Upper lobe of left lung (tissue), 6 donors: ENCODE measurements around the gene CEP250. TPM values are rescaled to one million over a fixed set of nuclear protein-coding genes. Genes with fewer than 3 reads are reported as not detected.

Source experiments
- ATAC-seq, 2 donors: fragments of 200-7000 bp; cut with Tn5 transposase; one replicate each; pipeline ENCODE4 v1.9.1; 2022; ENCODE audit warnings: mild to moderate bottlenecking in 2 of 2, moderate library complexity in 2 of 2; ENCODE audit not compliant: low FRiP score in 2 of 2
- DNase-seq, 2 donors: peaks; one replicate each; pipeline ENCODE4 v3.0.0-alpha.2; 2019 to 2020
- H3K27ac ChIP-seq, 4 donors: fragments of 200-600 bp; sonication (generic); one replicate each; pipeline ENCODE4 v1.5.1; 2016 to 2019
- H3K27me3 ChIP-seq, 4 donors: fragments of 200-600 bp; sonication (generic); one replicate each; pipeline ENCODE4 v1.5.1; 2017 to 2019
- H3K36me3 ChIP-seq, 4 donors: fragments of 200-600 bp; sonication (generic); one replicate each; pipeline ENCODE4 v1.5.1; 2016 to 2019
- H3K4me1 ChIP-seq, 4 donors: fragments of 200-600 bp; sonication (generic); one replicate each; pipeline ENCODE4 v1.5.1; 2018 to 2019
- H3K4me3 ChIP-seq, 4 donors: fragments of 200-600 bp; sonication (generic); one replicate each; pipeline ENCODE4 v1.5.1; 2017 to 2019; ENCODE audit warnings: mild to moderate bottlenecking in 2 of 4, moderate library complexity in 1 of 4
- H3K9me3 ChIP-seq, 4 donors: fragments of 200-600 bp; sonication (generic); one replicate each; pipeline ENCODE4 v1.5.1; 2018 to 2019
- CTCF ChIP-seq, 6 experiments: fragments of 450-650 bp in 4 of 6; fragments of 200-600 bp in 2 of 6; sonication (generic) in 2 of 6; IDR thresholded peaks; one replicate each; pipeline ENCODE4 v1.5.1; 2016 to 2019; ENCODE audit warnings: antibody characterized with exemption in 6 of 6
- EP300 ChIP-seq, 4 donors: sonication (generic); formaldehyde crosslinking; IDR thresholded peaks; one replicate each; pipeline ENCODE4 v1.5.1; 2017; ENCODE audit warnings: antibody characterized with exemption in 4 of 4, control low read depth in 2 of 4
- POLR2A ChIP-seq, 4 donors: fragments of 450-650 bp; IDR thresholded peaks; one replicate each; pipeline ENCODE4 v1.5.1; 2016 to 2017; ENCODE audit warnings: antibody characterized with exemption in 4 of 4, mild to moderate bottlenecking in 2 of 4
- POLR2AphosphoS5 ChIP-seq, 2 donors: sonication (generic); formaldehyde crosslinking; IDR thresholded peaks; one replicate each; pipeline ENCODE4 v1.5.1; 2017; ENCODE audit warnings: antibody characterized with exemption in 2 of 2
- WGBS, 2 donors: methylation state at CpG; one replicate each; pipeline ENCODE4 v1.1.5; 2017 to 2018; 5-methylcytosine and 5-hydroxymethylcytosine counted together
- total RNA-seq, 6 donors: library from RNA; depleted of rRNA in 4 of 6; stranded (reverse); fragments of >200 nt in 4 of 6; gene quantifications; one replicate each; pipeline versions ENCODE4 v1.1.0 to v1.2.1, GENCODE V29; 2016 to 2021
- donor health status: DM: no; HTN: no; CAD: no; lungs with moderate emphysema.
- donor health status: DM: no; HTN: yes; CAD: no; lungs with severe emphysema.

Gene CEP250
- total RNA-seq, 6 donors from 2014 or later: 15.4 to 66.6 (median 29.6) TPM

GRCh38 chr20:35468671-35469334 is 13.4 kb downstream of the CEP250 start:
- no peaks in the 10 kb centered on the region for H3K9me3 ChIP-seq
- peaks cover 0 to 2% (median 0%) of the 10 kb centered on the region in 4 donors for H3K4me1 ChIP-seq
- WGBS, 2 donors: 59 to 70% methylated on average over 6 of the region's 6 CpGs
- peaks cover 0 to 77% (median 30%) of the 10 kb centered on the region in 4 donors for H3K36me3 ChIP-seq
- DNase-seq: no peak
- no peaks in the 10 kb centered on the region for H3K27me3 ChIP-seq
- no peak for TF ChIP-seq EP300 (IDR thresholded peaks at IDR 0.05)
- no peak for TF ChIP-seq POLR2A (IDR thresholded peaks at IDR 0.05)
- no peak for TF ChIP-seq CTCF (IDR thresholded peaks at IDR 0.05)
- no peak for TF ChIP-seq POLR2AphosphoS5 (IDR thresholded peaks at IDR 0.05)
- no peak overlapping the region for H3K27ac ChIP-seq
- H3K4me3 ChIP-seq: no peak overlapping the region
- ATAC-seq: no peak

- H3K36me3 ChIP-seq: peaks cover 1 to 94% (median 49%) of the 10 kb centered on the region in 4 donors
- no peaks in the 10 kb centered on the region for H3K27me3 ChIP-seq
Observed at GRCh38 chr20:35472209-35472608, 16.8 kb downstream of the CEP250 start.

GRCh38 chr20:35473684-35474083 is 18.3 kb downstream of the CEP250 start:
- DNase-seq (no peak), ATAC-seq (no peak)
- H3K9me3 ChIP-seq: no peaks in the 10 kb centered on the region
- no peak overlapping the region for H3K27ac ChIP-seq
- no peak for TF ChIP-seq POLR2A (IDR thresholded peaks at IDR 0.05)
- TF ChIP-seq EP300 (IDR thresholded peaks at IDR 0.05): no peak
- TF ChIP-seq CTCF (IDR thresholded peaks at IDR 0.05): no peak
- no peak for TF ChIP-seq POLR2AphosphoS5 (IDR thresholded peaks at IDR 0.05)
- WGBS, 2 donors: 90 to 94% methylated on average over 8 of the region's 8 CpGs
- peaks cover 6 to 94% (median 52%) of the 10 kb centered on the region in 4 donors for H3K36me3 ChIP-seq
- H3K4me1 ChIP-seq: no peaks in the 10 kb centered on the region
- H3K27me3 ChIP-seq: no peaks in the 10 kb centered on the region
- no peak overlapping the region for H3K4me3 ChIP-seq

More at GRCh38 chr20:35472209-35472608, 16.8 kb downstream of the CEP250 start:
- peaks cover 0 to 2% (median 0%) of the 10 kb centered on the region in 4 donors for H3K4me1 ChIP-seq
- no peaks in the 10 kb centered on the region for H3K9me3 ChIP-seq
- DNase-seq (no peak), ATAC-seq (no peak)
- H3K4me3 ChIP-seq: no peak overlapping the region
- TF ChIP-seq CTCF (IDR thresholded peaks at IDR 0.05) (no peak), EP300 (IDR thresholded peaks at IDR 0.05) (no peak), POLR2A (IDR thresholded peaks at IDR 0.05) (no peak), POLR2AphosphoS5 (IDR thresholded peaks at IDR 0.05) (no peak)
- no peak overlapping the region for H3K27ac ChIP-seq
- 80 to 93% methylated on average over 3 of the region's 3 CpGs for WGBS, 2 donors

GRCh38 chr20:35474303-35474871 is 19.0 kb downstream of the CEP250 start:
- H3K36me3 ChIP-seq: peaks cover 13 to 98% (median 59%) of the 10 kb centered on the region in 4 donors
- DNase-seq (no peak), ATAC-seq (no peak)
- H3K27me3 ChIP-seq: no peaks in the 10 kb centered on the region
- H3K27ac ChIP-seq: no peak overlapping the region
- 93 to 96% methylated on average over 2 of the region's 2 CpGs for WGBS, 2 donors
- H3K9me3 ChIP-seq: no peaks in the 10 kb centered on the region
- H3K4me3 ChIP-seq: no peak overlapping the region
- TF ChIP-seq POLR2A (IDR thresholded peaks at IDR 0.05) (no peak), EP300 (IDR thresholded peaks at IDR 0.05) (no peak), POLR2AphosphoS5 (IDR thresholded peaks at IDR 0.05) (no peak), CTCF (IDR thresholded peaks at IDR 0.05) (no peak)
- no peaks in the 10 kb centered on the region for H3K4me1 ChIP-seq
